SU-DHL-6 (cell line): Measurements from ENCODE around the gene NEDD4.
"Not testable (repeated sequence)": the region's sequence is repeated elsewhere in the genome, so short reads cannot be mapped to it uniquely, and the experiment has no call there.

Experiments used
- H2AFZ ChIP-seq: fragments of 200-600 bp; sonication (generic); 2 replicates; pipeline ENCODE4 v1.6.1; 2014; ENCODE audit warnings: low read depth, mild to moderate bottlenecking, moderate library complexity, mixed read lengths, antibody characterized with exemption, low read length; ENCODE audit not compliant: severe bottlenecking
- H3F3A ChIP-seq: fragments of 200-600 bp; shearing (Covaris generic); 2 replicates; pipeline ENCODE4 v1.6.0; 2016; ENCODE audit warnings: antibody characterized with exemption, mild to moderate bottlenecking; ENCODE audit not compliant: insufficient read depth
- H3K27ac ChIP-seq: fragments of 200-600 bp; sonication (generic); 2 replicates; pipeline ENCODE4 v1.5.1; 2016; ENCODE audit warnings: low read depth, mild to moderate bottlenecking, low read length, moderate library complexity, mixed read lengths
- H3K27me3 ChIP-seq: fragments of 200-600 bp; sonication (generic), shearing (Covaris generic); 2 replicates; pipeline ENCODE4 v1.6.0; 2014; ENCODE audit warnings: mild to moderate bottlenecking, low read length
- H3K36me3 ChIP-seq: fragments of 200-600 bp; sonication (generic); 2 replicates; pipeline ENCODE4 v1.6.1; 2014; ENCODE audit warnings: mild to moderate bottlenecking, low read length, mixed read lengths
- H3K4me2 ChIP-seq: fragments of 300-600, 200-600 bp; shearing (Covaris generic), sonication (generic); 2 replicates; pipeline ENCODE4 v1.6.0; 2014; ENCODE audit warnings: low read length, low read depth, mild to moderate bottlenecking; ENCODE audit not compliant: poor library complexity, severe bottlenecking
- H3K4me3 ChIP-seq: fragments of 200-600 bp; sonication (generic); 2 replicates; pipeline ENCODE4 v1.5.1; 2014; ENCODE audit warnings: antibody characterized with exemption, low read length, mild to moderate bottlenecking, mixed read lengths; ENCODE audit not compliant: insufficient read depth, poor library complexity, severe bottlenecking
- H3K79me2 ChIP-seq: fragments of 200-600 bp; sonication (generic); 2 replicates; pipeline ENCODE4 v1.6.1; 2014; ENCODE audit warnings: mild to moderate bottlenecking, low read length, moderate library complexity; ENCODE audit not compliant: insufficient read depth
- H3K9ac ChIP-seq: fragments of 200-600 bp; sonication (generic); 2 replicates; pipeline ENCODE4 v1.7.0; 2014; ENCODE audit warnings: mild to moderate bottlenecking, low read length
- H3K9me2 ChIP-seq: fragments of 200-600 bp; sonication (generic); replicated peaks from 2 replicates; pipeline ENCODE4 v1.6.1; 2014; ENCODE audit warnings: low read length; ENCODE audit not compliant: insufficient read depth
- H3K9me3 ChIP-seq: fragments of 200-600 bp; sonication (generic); 2 replicates; pipeline ENCODE4 v1.6.1; 2014; ENCODE audit warnings: low read length, mixed read lengths; ENCODE audit not compliant: insufficient read depth
- H4K20me1 ChIP-seq: fragments of 200-600 bp; sonication (generic); 2 replicates; pipeline ENCODE4 v1.6.1; 2014; ENCODE audit warnings: low read depth, mild to moderate bottlenecking, antibody characterized with exemption, low read length, moderate library complexity, mixed read lengths
- EZH2phosphoT487 ChIP-seq: fragments of 200-600 bp; sonication (generic), shearing (Covaris generic); conservative IDR thresholded peaks from 2 replicates; pipeline ENCODE4 v1.6.1; 2018; ENCODE audit warnings: mild to moderate bottlenecking, antibody characterized with exemption, low read length, moderate library complexity, mixed read lengths
- TF ChIP-seq, protein P1 (sequence below): fragments of 200-600 bp; sonication (generic); IDR thresholded peaks from one replicate; pipeline ENCODE4 v1.5.1; 2017; ENCODE audit warnings: antibody characterized with exemption, mild to moderate bottlenecking, low read length, moderate library complexity; ENCODE audit not compliant: insufficient read depth, poor library complexity, severe bottlenecking

NEDD4 gene

DNA sequence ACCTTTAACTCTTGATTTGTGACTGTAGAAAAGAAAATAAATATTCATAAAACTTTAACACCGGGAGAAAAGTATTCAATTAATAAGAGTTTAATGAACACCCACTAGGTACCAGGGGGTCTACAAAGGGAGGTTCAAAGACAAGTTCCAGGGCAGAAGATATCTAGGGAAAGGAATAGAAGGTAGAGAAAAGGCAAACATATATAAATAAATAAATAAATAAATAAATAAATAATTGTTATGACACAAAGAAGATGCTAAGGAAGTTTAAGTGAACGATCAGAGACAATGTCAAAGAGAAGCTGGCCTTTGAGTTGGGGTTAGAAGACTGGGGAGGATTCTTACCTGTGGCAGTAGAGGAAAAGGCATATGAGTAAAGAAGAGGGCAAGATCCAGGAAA is 123.8 kb downstream of the NEDD4 start:
- Histone ChIP-seq H3K79me2 (no peaks in the 10 kb centered on the region), H3F3A (no peaks in the 10 kb centered on the region), H4K20me1 (no peaks in the 10 kb centered on the region), H3K9me3 (no peaks in the 10 kb centered on the region), H2AFZ (no peak overlapping the region), H3K4me3 (no peak overlapping the region), H3K27me3 (no peaks in the 10 kb centered on the region), H3K27ac (no peak overlapping the region), H3K36me3 (no peaks in the 10 kb centered on the region), H3K4me2 (no peak overlapping the region), H3K9me2 (no peaks in the 10 kb centered on the region), H3K9ac (no peak overlapping the region)
- TF ChIP-seq, protein P1, sequence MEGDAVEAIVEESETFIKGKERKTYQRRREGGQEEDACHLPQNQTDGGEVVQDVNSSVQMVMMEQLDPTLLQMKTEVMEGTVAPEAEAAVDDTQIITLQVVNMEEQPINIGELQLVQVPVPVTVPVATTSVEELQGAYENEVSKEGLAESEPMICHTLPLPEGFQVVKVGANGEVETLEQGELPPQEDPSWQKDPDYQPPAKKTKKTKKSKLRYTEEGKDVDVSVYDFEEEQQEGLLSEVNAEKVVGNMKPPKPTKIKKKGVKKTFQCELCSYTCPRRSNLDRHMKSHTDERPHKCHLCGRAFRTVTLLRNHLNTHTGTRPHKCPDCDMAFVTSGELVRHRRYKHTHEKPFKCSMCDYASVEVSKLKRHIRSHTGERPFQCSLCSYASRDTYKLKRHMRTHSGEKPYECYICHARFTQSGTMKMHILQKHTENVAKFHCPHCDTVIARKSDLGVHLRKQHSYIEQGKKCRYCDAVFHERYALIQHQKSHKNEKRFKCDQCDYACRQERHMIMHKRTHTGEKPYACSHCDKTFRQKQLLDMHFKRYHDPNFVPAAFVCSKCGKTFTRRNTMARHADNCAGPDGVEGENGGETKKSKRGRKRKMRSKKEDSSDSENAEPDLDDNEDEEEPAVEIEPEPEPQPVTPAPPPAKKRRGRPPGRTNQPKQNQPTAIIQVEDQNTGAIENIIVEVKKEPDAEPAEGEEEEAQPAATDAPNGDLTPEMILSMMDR: no peak
- TF ChIP-seq EZH2phosphoT487: no peak

DNA sequence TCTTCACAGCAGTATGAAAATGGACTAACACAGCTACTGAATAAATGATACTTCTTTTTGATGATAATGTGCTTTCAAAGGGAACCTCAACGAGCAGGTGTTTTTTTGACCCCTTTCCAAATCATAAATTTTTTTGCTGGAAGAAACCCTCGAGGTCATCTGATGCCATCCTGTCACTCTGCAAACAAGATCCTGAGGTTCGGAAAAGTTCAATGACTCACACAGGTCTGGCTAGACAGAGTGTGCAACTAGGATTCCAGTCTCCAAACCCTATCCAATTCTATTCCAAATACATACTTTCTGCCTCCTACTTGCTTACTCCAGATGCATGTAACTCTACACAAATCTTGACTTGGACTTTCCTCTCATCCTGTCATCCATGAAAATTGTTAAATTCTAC is 124.7 kb downstream of the NEDD4 start:
- no peak overlapping the region for H3K9ac ChIP-seq
- no peaks in the 10 kb centered on the region for H3K9me2 ChIP-seq
- no peak for TF ChIP-seq EZH2phosphoT487
- TF ChIP-seq, protein P1: no peak
- no peak overlapping the region for H3K27ac ChIP-seq
- H3K27me3 ChIP-seq: no peaks in the 10 kb centered on the region
- no peaks in the 10 kb centered on the region for H3F3A ChIP-seq
- H3K9me3 ChIP-seq: no peaks in the 10 kb centered on the region
- no peaks in the 10 kb centered on the region for H4K20me1 ChIP-seq
- no peak overlapping the region for H3K4me3 ChIP-seq
- H3K4me2 ChIP-seq: no peak overlapping the region
- no peaks in the 10 kb centered on the region for H3K79me2 ChIP-seq
- no peak overlapping the region for H2AFZ ChIP-seq
- no peaks in the 10 kb centered on the region for H3K36me3 ChIP-seq

DNA sequence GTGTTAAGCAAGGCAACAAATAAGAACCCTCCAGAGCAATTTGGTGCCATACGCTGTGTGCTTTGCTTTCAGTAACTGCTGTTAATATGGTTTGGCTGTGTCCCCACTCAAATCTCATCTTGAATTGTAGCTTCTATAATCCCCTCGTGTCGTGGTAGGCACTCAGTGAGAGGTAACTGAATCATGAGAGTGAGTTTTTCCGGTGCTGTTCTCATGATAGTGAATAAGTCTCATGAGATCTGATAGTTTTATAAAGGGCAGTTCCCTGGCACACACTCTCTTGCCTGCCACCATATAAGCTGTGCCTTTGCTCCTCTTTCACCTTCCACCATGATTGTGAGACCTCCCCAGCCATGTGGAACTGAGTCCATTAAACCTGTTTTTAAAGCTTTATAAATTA is 125.1 kb downstream of the NEDD4 start:
- not testable (repeated sequence) for H3K9me2 ChIP-seq, H3K4me3 ChIP-seq, H3K4me2 ChIP-seq, H3K9me3 ChIP-seq, H4K20me1 ChIP-seq, H3K36me3 ChIP-seq, H3K27ac ChIP-seq, H3K9ac ChIP-seq, H2AFZ ChIP-seq, H3F3A ChIP-seq, H3K79me2 ChIP-seq, H3K27me3 ChIP-seq

DNA sequence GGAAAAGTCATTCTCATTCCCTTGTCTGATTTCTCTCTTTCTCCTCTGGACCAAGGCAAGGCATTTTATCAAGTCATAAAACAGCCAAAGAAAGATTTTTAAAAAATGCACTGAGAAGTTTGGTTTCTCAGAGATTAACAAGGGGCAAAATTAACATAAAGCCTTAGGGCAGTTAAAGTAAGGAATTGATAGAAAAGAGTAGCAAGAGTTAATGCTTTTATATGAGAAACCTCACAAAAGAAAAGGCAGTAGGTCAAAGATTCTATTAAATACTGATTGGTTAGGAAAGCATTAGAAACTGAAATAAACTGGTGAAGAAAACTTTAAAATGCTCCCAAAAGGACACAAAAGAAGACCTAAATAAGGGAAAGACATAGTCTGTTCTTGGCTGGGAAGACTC is 129.5 kb downstream of the NEDD4 start:
- Histone ChIP-seq H3K36me3 (no peaks in the 10 kb centered on the region), H3F3A (no peaks in the 10 kb centered on the region), H4K20me1 (no peaks in the 10 kb centered on the region), H3K27me3 (no peaks in the 10 kb centered on the region), H2AFZ (no peak overlapping the region), H3K4me3 (no peak overlapping the region), H3K79me2 (no peaks in the 10 kb centered on the region), H3K9me3 (no peaks in the 10 kb centered on the region), H3K9me2 (no peaks in the 10 kb centered on the region), H3K9ac (no peak overlapping the region), H3K27ac (no peak overlapping the region), H3K4me2 (no peak overlapping the region)
- TF ChIP-seq EZH2phosphoT487: no peak
- TF ChIP-seq, protein P1: no peak
